ENCODE results near the gene MORC1. TPM values are rescaled to one million over a fixed set of nuclear protein-coding genes. Genes with fewer than 3 reads are reported as not detected.

The MORC1 gene
- total RNA-seq, 2 experiments from 2014 or later: not detected

- Histone ChIP-seq H3K9me2 (ENCODE audit: insufficient read depth, low read length) (no peaks in the 10 kb centered on the region), H3K9me3 (ENCODE audit: low read length) (no peaks in the 10 kb centered on the region), H3K79me2 (ENCODE audit: insufficient read depth, low read depth, low read length) (no peaks in the 10 kb centered on the region), H3K4me2 (ENCODE audit: low read length) (no peak overlapping the region), H3K4me1 (ENCODE audit: insufficient read depth, low read length, poor library complexity, severe bottlenecking) (no peaks in the 10 kb centered on the region), H2AFZ (ENCODE audit: low read length) (no peak overlapping the region), H3K4me3 (ENCODE audit: low read depth, low read length, poor library complexity, severe bottlenecking) (no peak overlapping the region), H3K27ac (ENCODE audit: low read depth, low read length, poor library complexity, severe bottlenecking) (no peak overlapping the region), H4K20me1 (ENCODE audit: insufficient read depth, low read length) (no peaks in the 10 kb centered on the region), H3K36me3 (ENCODE audit: insufficient read depth, low read length) (no peaks in the 10 kb centered on the region)
- TF ChIP-seq CTCF (conservative IDR thresholded peaks at IDR 0.05; ENCODE audit: low read length) (no peak), EZH2phosphoT487 (IDR thresholded peaks at IDR 0.05; ENCODE audit: borderline replicate concordance, low read depth, low read length) (no peak)
- ChIA-PET POLR2A (interaction anchor here (0.7 kb wide), 1 partner anchor 9 kb away, joined by 3 read pairs; no protein-coding TSS in a partner anchor), CTCF (ENCODE audit: unreplicated experiment) (no interaction called here)
- BruUV-seq (replicated peaks): no TSS peak
- DNase-seq (ENCODE audit: low spot score): no peak
- intact Hi-C loops (cut with micrococcal nuclease; ENCODE audit: unreplicated experiment): no loop called here
Measured at GRCh38 chr3:108947855-108948254, 170.1 kb downstream of the MORC1 start.

GRCh38 chr3:108946292-108947285, 171.3 kb downstream of the MORC1 start:
- Histone ChIP-seq H4K20me1 (ENCODE audit: insufficient read depth, low read length) (no peaks in the 10 kb centered on the region), H3K4me1 (ENCODE audit: insufficient read depth, low read length, poor library complexity, severe bottlenecking) (no peaks in the 10 kb centered on the region), H3K27ac (ENCODE audit: low read depth, low read length, poor library complexity, severe bottlenecking) (no peak overlapping the region), H3K79me2 (ENCODE audit: insufficient read depth, low read depth, low read length) (no peaks in the 10 kb centered on the region), H2AFZ (ENCODE audit: low read length) (no peak overlapping the region), H3K4me3 (ENCODE audit: low read depth, low read length, poor library complexity, severe bottlenecking) (no peak overlapping the region), H3K9me3 (ENCODE audit: low read length) (no peaks in the 10 kb centered on the region), H3K4me2 (ENCODE audit: low read length) (no peak overlapping the region), H3K9me2 (ENCODE audit: insufficient read depth, low read length) (no peaks in the 10 kb centered on the region), H3K36me3 (ENCODE audit: insufficient read depth, low read length) (no peaks in the 10 kb centered on the region)
- no TSS peak for BruUV-seq (replicated peaks)
- POLR2A ChIA-PET: interaction anchor here (0.6 to 0.7 kb wide), 3 partner anchors 266 to 819 kb away, joined by 3 to 4 read pairs (median 4); no protein-coding TSS in a partner anchor
- no peak for DNase-seq (ENCODE audit: low spot score)
- intact Hi-C loops (cut with micrococcal nuclease; ENCODE audit: unreplicated experiment): no loop called here
- CTCF ChIA-PET (ENCODE audit: unreplicated experiment): no interaction called here
- TF ChIP-seq EZH2phosphoT487 (IDR thresholded peaks at IDR 0.05; ENCODE audit: borderline replicate concordance, low read depth, low read length): no peak
- TF ChIP-seq CTCF (conservative IDR thresholded peaks at IDR 0.05; ENCODE audit: low read length): no peak
